ENCODE results near the gene RAB3C.
"Not testable (repeated sequence)": the region's sequence is repeated elsewhere in the genome, so short reads cannot be mapped to it uniquely, and the experiment has no call there.

GRCh38 chr5:58699088-58699761 lies 116.3 kb downstream of the RAB3C start:
- TF ChIP-seq CTCF (IDR thresholded peaks at IDR 0.05; ENCODE audit: low read length); EZH2phosphoT487 (IDR thresholded peaks at IDR 0.05; ENCODE audit: low read length); EZH2 (optimal IDR thresholded peaks at IDR 0.05; ENCODE audit: low read depth, low read length): not testable (repeated sequence)
